Stimulated activated CD8-positive, alpha-beta memory T cell treated with anti-CD3 and anti-CD28 coated beads, Interleukin-2, amount 100 ng/mL, for 48 hours (primary cell): ENCODE data around the gene ERBB4.

Experiments used
- DNase-seq, 2 donors: peaks; one replicate each; pipeline ENCODE4 v3.0.0-alpha.2; 2020; ENCODE audit warnings: low read depth in 2 of 2

ERBB4 gene

GRCh38 chr2:212428681-212429478 is 109.7 kb downstream of the ERBB4 start:
- DNase-seq: no peak

- no peak for DNase-seq
These were observed 111.0 kb downstream of the ERBB4 start for GRCh38 chr2:212427638-212428037.

- DNase-seq: no peak
These were observed 111.8 kb downstream of the ERBB4 start for GRCh38 chr2:212426637-212427412.

GRCh38 chr2:212424082-212424481 is 114.5 kb downstream of the ERBB4 start:
- no peak for DNase-seq

GRCh38 chr2:212423089-212423488 is 115.5 kb downstream of the ERBB4 start:
- no peak for DNase-seq

GRCh38 chr2:212421556-212422334 is 116.9 kb downstream of the ERBB4 start:
- DNase-seq: no peak

GRCh38 chr2:212416086-212416485 is 122.5 kb downstream of the ERBB4 start:
- DNase-seq: no peak

- DNase-seq: no peak
These were observed 123.8 kb downstream of the ERBB4 start for GRCh38 chr2:212414767-212415211.

- DNase-seq: no peak
These were observed 129.0 kb downstream of the ERBB4 start for GRCh38 chr2:212409560-212409959.

- no peak for DNase-seq
These were observed 130.1 kb downstream of the ERBB4 start for GRCh38 chr2:212408524-212408923.

- no peak for DNase-seq
These were observed 131.9 kb downstream of the ERBB4 start for GRCh38 chr2:212406716-212407115.

GRCh38 chr2:212402316-212402715 is 136.3 kb downstream of the ERBB4 start:
- DNase-seq: no peak

GRCh38 chr2:212398316-212398715 is 140.3 kb downstream of the ERBB4 start:
- DNase-seq: no peak

GRCh38 chr2:212392544-212392943 is 146.1 kb downstream of the ERBB4 start:
- DNase-seq: no peak

- DNase-seq: no peak
These were observed 146.6 kb downstream of the ERBB4 start for GRCh38 chr2:212392043-212392442.

- DNase-seq: no peak
These were observed 151.5 kb downstream of the ERBB4 start for GRCh38 chr2:212387146-212387545.

- DNase-seq: no peak
These were observed 153.4 kb downstream of the ERBB4 start for GRCh38 chr2:212385241-212385640.

GRCh38 chr2:212384027-212384426 is 154.6 kb downstream of the ERBB4 start:
- DNase-seq: no peak

GRCh38 chr2:212381428-212382102 is 157.0 kb downstream of the ERBB4 start:
- DNase-seq: no peak

- DNase-seq: no peak
These were observed 159.5 kb downstream of the ERBB4 start for GRCh38 chr2:212379103-212379502.

- DNase-seq: no peak
These were observed 171.2 kb downstream of the ERBB4 start for GRCh38 chr2:212367431-212367830.
